Aorta (tissue), 5 donors: ENCODE measurements around the gene SRCAP. TPM values are rescaled to one million over a fixed set of nuclear protein-coding genes. Genes with fewer than 3 reads are reported as not detected.

Experiments
- ATAC-seq: fragments of 200-7000 bp; cut with Tn5 transposase; one replicate; pipeline ENCODE4 v1.9.1; 2022; ENCODE audit warnings: moderate library complexity; ENCODE audit not compliant: low FRiP score
- DNase-seq, 2 donors: peaks; one replicate each; pipeline ENCODE4 v3.0.0-alpha.2; 2020
- H3K27ac ChIP-seq, 2 donors: one replicate each; pipeline ENCODE4 v1.5.1; 2013; ENCODE audit warnings: low read length in 2 of 2, mild to moderate bottlenecking in 2 of 2, moderate library complexity in 2 of 2, control low read depth in 1 of 2, inconsistent platforms in 1 of 2, low read depth in 1 of 2
- H3K27me3 ChIP-seq, 2 donors: one replicate each; pipeline ENCODE4 v1.6.1; 2013; ENCODE audit warnings: control low read depth in 1 of 2, low read length in 1 of 2, mild to moderate bottlenecking in 1 of 2, moderate library complexity in 1 of 2; ENCODE audit not compliant: insufficient read depth in 2 of 2, control insufficient read depth in 1 of 2
- H3K36me3 ChIP-seq, 2 donors: one replicate each; pipeline ENCODE4 v1.6.1; 2013; ENCODE audit warnings: control low read depth in 1 of 2, low read length in 1 of 2, mild to moderate bottlenecking in 1 of 2; ENCODE audit not compliant: insufficient read depth in 2 of 2, control insufficient read depth in 1 of 2
- H3K4me1 ChIP-seq, 2 donors: one replicate each; pipeline ENCODE4 v1.6.1; 2013; ENCODE audit warnings: low read length in 2 of 2, control low read depth in 1 of 2, mild to moderate bottlenecking in 1 of 2, moderate library complexity in 1 of 2; ENCODE audit not compliant: insufficient read depth in 2 of 2, control insufficient read depth in 1 of 2
- H3K4me3 ChIP-seq, 2 donors: one replicate each; pipeline ENCODE4 v1.5.1; 2013; ENCODE audit warnings: low read length in 2 of 2, control low read depth in 1 of 2, mild to moderate bottlenecking in 1 of 2
- H3K9me3 ChIP-seq: one replicate; pipeline ENCODE4 v1.6.1; 2013; ENCODE audit warnings: mild to moderate bottlenecking, low read length; ENCODE audit not compliant: control insufficient read depth
- WGBS, 2 donors: extraction: QIAGEN DNeasy Blood & Tissue Kit; methylation state at CpG; one replicate each; pipeline ENCODE4 v1.1.7; 2013; 5-methylcytosine and 5-hydroxymethylcytosine counted together
- intact Hi-C, 2 donors: fragments of 100-400 bp; cut with DNase I; formaldehyde crosslinking; loops; one replicate each; pipeline versions ENCODE4 v1.14.2 to v1.15.0; 2022
- polyA plus RNA-seq, 2 donors: library from polyadenylated mRNA; stranded (reverse); fragments of 200-250 nt; gene quantifications; one replicate each; pipeline ENCODE4 v1.2.3, GENCODE V29; 2013
- total RNA-seq, 2 donors: library from RNA; stranded (reverse); fragmentation: NEBNext Ultra II Directional; extraction: Animal tissue kit (Norgen Biotek cat#: 25700); gene quantifications; one replicate each; pipeline ENCODE4 v1.2.1, GENCODE V29; 2021
- donor health status: healthy with polysubstance abuse.
- donor health status: Bipolar disorder and iron deficiency.
- donor health status: DM: no; HTN: no; CAD: no.
- donor health status: DM: no; HTN: no; CAD: no.
- donor health status: DM: yes; HTN: yes; CAD: no.

The SRCAP gene
- total and polyA plus RNA-seq, 4 donors, result 7.1 to 66.2 (median 34.9) TPM

GRCh38 chr16:30728321-30728720 is 29.4 kb downstream of the SRCAP start:
- no peaks in the 10 kb centered on the region for H3K9me3 ChIP-seq
- intact Hi-C loops, result no loop called here
- no peak overlapping the region for H3K4me3 ChIP-seq
- 88 to 89% methylated on average over 6 of the region's 6 CpGs for whole genome bisulfite sequencing, 2 donors
- H3K36me3 ChIP-seq, result peaks cover 3 to 18% of the 10 kb centered on the region in 2 donors
- no peak overlapping the region for H3K27ac ChIP-seq
- DNase-seq (no peak), ATAC-seq (no peak)
- H3K4me1 ChIP-seq, result no peaks in the 10 kb centered on the region
- H3K27me3 ChIP-seq, result no peaks in the 10 kb centered on the region

GRCh38 chr16:30728899-30729672 is 30.1 kb downstream of the SRCAP start:
- peaks cover 6 to 19% of the 10 kb centered on the region in 2 donors for H3K36me3 ChIP-seq
- no peak overlapping the region for H3K27ac ChIP-seq
- no peaks in the 10 kb centered on the region for H3K27me3 ChIP-seq
- ATAC-seq (no peak), DNase-seq (peak in 1 of 2 donors; percentile 72)
- no peak overlapping the region for H3K4me3 ChIP-seq
- WGBS, 2 donors, result 75 to 82% methylated on average over 17 of the region's 17 CpGs
- H3K4me1 ChIP-seq, result no peaks in the 10 kb centered on the region
- H3K9me3 ChIP-seq, result no peaks in the 10 kb centered on the region
- intact Hi-C loops, result no loop called here

GRCh38 chr16:30731411-30731810 is 32.4 kb downstream of the SRCAP start:
- peaks cover 6 to 20% of the 10 kb centered on the region in 2 donors for H3K36me3 ChIP-seq

GRCh38 chr16:30736995-30737793 is 38.2 kb downstream of the SRCAP start:
- peak in 1 of 2 donors; percentile 73 for DNase-seq
- Histone ChIP-seq H3K4me1 (peaks cover 0 to 2% of the 10 kb centered on the region in 2 donors), H3K36me3 (peaks cover 4 to 14% of the 10 kb centered on the region in 2 donors), H3K27me3 (no peaks in the 10 kb centered on the region), H3K4me3 (no peak overlapping the region), H3K27ac (no peak overlapping the region), H3K9me3 (no peaks in the 10 kb centered on the region)
- 89 to 90% methylated on average over 17 of the region's 17 CpGs for WGBS, 2 donors
- intact Hi-C loops, result no loop called here
- no peak for ATAC-seq

More at GRCh38 chr16:30731411-30731810, 32.4 kb downstream of the SRCAP start:
- ATAC-seq (no peak), DNase-seq (no peak)
- 95 to 96% methylated on average over 3 of the region's 3 CpGs for WGBS, 2 donors
- no peaks in the 10 kb centered on the region for H3K27me3 ChIP-seq
- no peaks in the 10 kb centered on the region for H3K4me1 ChIP-seq
- H3K27ac ChIP-seq, result no peak overlapping the region
- H3K4me3 ChIP-seq, result no peak overlapping the region
- intact Hi-C loops, result no loop called here
- no peaks in the 10 kb centered on the region for H3K9me3 ChIP-seq

GRCh38 chr16:30737794-30738648 is 39.0 kb downstream of the SRCAP start:
- no peaks in the 10 kb centered on the region for H3K9me3 ChIP-seq
- no peak for ATAC-seq
- H3K27ac ChIP-seq, result no peak overlapping the region
- H3K36me3 ChIP-seq, result peaks cover 4 to 12% of the 10 kb centered on the region in 2 donors
- peak in 1 of 2 donors; percentile 67 for DNase-seq
- H3K27me3 ChIP-seq, result no peaks in the 10 kb centered on the region
- WGBS, 2 donors, result 91% methylated on average over 25 of the region's 25 CpGs
- intact Hi-C loops, result no loop called here
- peaks cover 0 to 2% of the 10 kb centered on the region in 2 donors for H3K4me1 ChIP-seq
- H3K4me3 ChIP-seq, result no peak overlapping the region

- H3K27me3 ChIP-seq, result no peaks in the 10 kb centered on the region
- WGBS, 2 donors, result 86 to 88% methylated on average over 34 to 37 of the region's 37 CpGs
- DNase-seq, result peak in 1 of 2 donors; percentile 70
- peaks cover 0 to 2% of the 10 kb centered on the region in 2 donors for H3K4me1 ChIP-seq
- no peak overlapping the region for H3K27ac ChIP-seq
- H3K9me3 ChIP-seq, result no peaks in the 10 kb centered on the region
- intact Hi-C loops, result no loop called here
- H3K4me3 ChIP-seq, result no peak overlapping the region
- peaks cover 0 to 7% of the 10 kb centered on the region in 2 donors for H3K36me3 ChIP-seq
- ATAC-seq, result no peak
Observed at GRCh38 chr16:30738984-30739951, 40.3 kb downstream of the SRCAP start.

GRCh38 chr16:30740364-30741251 is 41.6 kb downstream of the SRCAP start:
- peak; percentile 91 to 92 for DNase-seq
- WGBS, 2 donors, result 44 to 51% methylated on average over 8 of the region's 8 CpGs
- Histone ChIP-seq H3K27ac (peak overlapping the region; percentile 3 to 31), H3K36me3 (peaks cover 0 to 4% of the 10 kb centered on the region in 2 donors), H3K4me3 (no peak overlapping the region), H3K9me3 (no peaks in the 10 kb centered on the region), H3K4me1 (peaks cover 0 to 2% of the 10 kb centered on the region in 2 donors), H3K27me3 (no peaks in the 10 kb centered on the region)
- intact Hi-C loops, result loop anchor here (5.0 kb wide), 2 partner anchors 38 to 43 kb away; partner anchors contain the start of gene SRCAP (in 1 of the 2)
- peak; percentile 84 for ATAC-seq
